GM19238 (cell line): ENCODE measurements around the gene HNMT.
"Not testable (repeated sequence)": the region's sequence is repeated elsewhere in the genome, so short reads cannot be mapped to it uniquely, and the experiment has no call there.

Experiments
- DNase-seq: peaks from one replicate; pipeline ENCODE4 v3.0.0; 2011; ENCODE audit warnings: low spot score; ENCODE audit not compliant: insufficient read length

The HNMT gene

GRCh38 chr2:137945229-137945628 is 19.0 kb upstream of the HNMT start:
- DNase-seq, result no peak

GRCh38 chr2:137946227-137946626 is 18.0 kb upstream of the HNMT start:
- no peak for DNase-seq

- no peak for DNase-seq
Observed at GRCh38 chr2:137947032-137947727, 17.1 kb upstream of the HNMT start.

GRCh38 chr2:137947728-137948336 is 16.4 kb upstream of the HNMT start:
- DNase-seq, result no peak

GRCh38 chr2:137948894-137949293 is 15.4 kb upstream of the HNMT start:
- DNase-seq, result no peak

- no peak for DNase-seq
Observed at GRCh38 chr2:137950238-137950637, 14.0 kb upstream of the HNMT start.

GRCh38 chr2:137951586-137951985 is 12.7 kb upstream of the HNMT start:
- DNase-seq, result no peak

GRCh38 chr2:137952586-137953129 is 11.6 kb upstream of the HNMT start:
- DNase-seq, result no peak

GRCh38 chr2:137955536-137955935 is 8.7 kb upstream of the HNMT start:
- DNase-seq, result no peak

- no peak for DNase-seq
Observed at GRCh38 chr2:137957033-137957432, 7.2 kb upstream of the HNMT start.

- no peak for DNase-seq
Observed at GRCh38 chr2:137959166-137959565, 5.1 kb upstream of the HNMT start.

GRCh38 chr2:137960223-137960622 is 4.0 kb upstream of the HNMT start:
- no peak for DNase-seq

- DNase-seq, result no peak
Observed at GRCh38 chr2:137961602-137962001, 2.7 kb upstream of the HNMT start.

GRCh38 chr2:137963535-137964065 is 673 bp upstream of the HNMT start:
- DNase-seq, result no peak

GRCh38 chr2:137964859-137965459 is 686 bp downstream of the HNMT start:
- no peak for DNase-seq

- DNase-seq, result no peak
Observed at GRCh38 chr2:137966043-137966442, 1.8 kb downstream of the HNMT start.

- DNase-seq, result no peak
Observed at GRCh38 chr2:137967042-137967441, 2.8 kb downstream of the HNMT start.

GRCh38 chr2:137968477-137969417 is 4.5 kb downstream of the HNMT start:
- no peak for DNase-seq

GRCh38 chr2:137969418-137969765 is 5.1 kb downstream of the HNMT start:
- no peak for DNase-seq

GRCh38 chr2:137969876-137970275 is 5.6 kb downstream of the HNMT start:
- no peak for DNase-seq

GRCh38 chr2:137971259-137971658 is 7.0 kb downstream of the HNMT start:
- not testable (repeated sequence) for DNase-seq
